ENCODE measurements around the gene KRTAP4-1. TPM values are rescaled to one million over a fixed set of nuclear protein-coding genes. Genes with fewer than 3 reads are reported as not detected.
"Not testable (repeated sequence)": the region's sequence is repeated elsewhere in the genome, so short reads cannot be mapped to it uniquely, and the experiment has no call there.

Gene KRTAP4-1
- total RNA-seq, 1 experiment from 2014 or later, result not detected

- no peak for TF ChIP-seq EZH2 (IDR thresholded peaks at IDR 0.05; ENCODE audit: low read depth)
- TF ChIP-seq, protein P1, sequence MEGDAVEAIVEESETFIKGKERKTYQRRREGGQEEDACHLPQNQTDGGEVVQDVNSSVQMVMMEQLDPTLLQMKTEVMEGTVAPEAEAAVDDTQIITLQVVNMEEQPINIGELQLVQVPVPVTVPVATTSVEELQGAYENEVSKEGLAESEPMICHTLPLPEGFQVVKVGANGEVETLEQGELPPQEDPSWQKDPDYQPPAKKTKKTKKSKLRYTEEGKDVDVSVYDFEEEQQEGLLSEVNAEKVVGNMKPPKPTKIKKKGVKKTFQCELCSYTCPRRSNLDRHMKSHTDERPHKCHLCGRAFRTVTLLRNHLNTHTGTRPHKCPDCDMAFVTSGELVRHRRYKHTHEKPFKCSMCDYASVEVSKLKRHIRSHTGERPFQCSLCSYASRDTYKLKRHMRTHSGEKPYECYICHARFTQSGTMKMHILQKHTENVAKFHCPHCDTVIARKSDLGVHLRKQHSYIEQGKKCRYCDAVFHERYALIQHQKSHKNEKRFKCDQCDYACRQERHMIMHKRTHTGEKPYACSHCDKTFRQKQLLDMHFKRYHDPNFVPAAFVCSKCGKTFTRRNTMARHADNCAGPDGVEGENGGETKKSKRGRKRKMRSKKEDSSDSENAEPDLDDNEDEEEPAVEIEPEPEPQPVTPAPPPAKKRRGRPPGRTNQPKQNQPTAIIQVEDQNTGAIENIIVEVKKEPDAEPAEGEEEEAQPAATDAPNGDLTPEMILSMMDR (conservative IDR thresholded peaks at IDR 0.05), result no peak
- Histone ChIP-seq H3K9me3 (ENCODE audit: insufficient read depth, low read depth) (peaks cover 9% of the 10 kb centered on the region), H3K27me3 (ENCODE audit: insufficient read depth, low read depth) (no peaks in the 10 kb centered on the region), H3K9me2 (ENCODE audit: insufficient read depth) (no peaks in the 10 kb centered on the region), H2AFZ (no peak overlapping the region), H3K27ac (peak overlapping the region; percentile 94), H3K4me3 (no peak overlapping the region), H3K79me2 (ENCODE audit: low read depth) (no peaks in the 10 kb centered on the region), H3K4me1 (replicated peaks; ENCODE audit: insufficient read depth) (peaks cover 17% of the 10 kb centered on the region), H3K4me2 (peak overlapping the region; percentile 6; the same call in 1 of the 2 replicates), H3F3A (ENCODE audit: insufficient read depth, low read depth) (peaks cover 16% of the 10 kb centered on the region; the same call in 1 of the 2 replicates), H4K20me1 (ENCODE audit: insufficient read depth) (no peaks in the 10 kb centered on the region), H3K36me3 (ENCODE audit: low read depth) (no peaks in the 10 kb centered on the region)
- intact Hi-C loops (cut with micrococcal nuclease; ENCODE audit: unreplicated experiment), result no loop called here
- ChIA-PET CTCF (no interaction called here), POLR2A (ENCODE audit: unreplicated experiment) (interaction anchor here (0.7 kb wide), 1 partner anchor 245 kb away, joined by 9 read pairs; no protein-coding TSS in a partner anchor)
- no TSS peak for BruUV-seq (replicated peaks)
- DNase-seq, result no peak
Measured at GRCh38 chr17:41141361-41141760, 43.4 kb downstream of the KRTAP4-1 start.

DNA sequence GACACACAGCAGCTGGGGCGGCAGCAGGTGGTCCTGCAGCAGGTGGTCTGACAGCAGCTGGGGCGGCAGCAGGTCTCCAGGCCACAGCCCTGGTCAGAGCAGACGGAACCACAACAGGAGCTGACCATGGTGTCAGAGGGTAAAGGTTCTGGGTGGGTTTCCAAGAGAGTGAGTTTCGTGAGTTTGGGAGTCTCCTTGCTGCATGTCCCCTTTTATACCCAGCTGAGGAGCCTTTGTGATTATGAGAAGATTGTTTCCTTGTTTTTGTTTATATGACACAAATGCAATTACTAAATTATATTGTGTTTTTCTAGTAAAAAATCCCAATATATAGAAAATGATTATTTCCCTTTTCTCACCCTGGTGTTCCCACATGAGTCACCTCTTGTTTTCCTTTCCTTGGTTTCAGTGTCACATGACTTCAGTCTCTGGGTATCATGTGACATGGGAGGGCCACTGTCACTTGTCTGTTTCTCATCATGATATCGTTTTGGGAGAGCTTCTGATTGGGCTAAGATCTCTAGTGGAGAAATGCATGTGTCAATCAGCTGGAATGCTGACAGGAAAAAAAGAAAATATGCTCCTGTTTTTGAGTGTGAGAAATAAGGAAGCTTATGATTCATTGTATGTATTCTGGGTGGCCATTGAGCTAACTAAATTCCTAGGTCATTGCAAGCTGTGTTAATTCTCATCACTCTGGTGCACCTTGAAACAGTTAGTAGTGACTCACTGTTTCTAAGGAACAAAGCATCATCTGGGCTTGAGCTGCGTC, 44.2 kb downstream of the KRTAP4-1 start, which contains the start of gene KRTAP4-6:
KRTAP4-6 (minus strand) TSS at position 185 of the 772 bp plus-strand sequence; CDS start at position 128, 57 bp downstream.
- Histone ChIP-seq H3K4me2 (peak within 1 kb of the TSS; percentile 19; the same call in 1 of the 2 replicates), H3F3A (ENCODE audit: insufficient read depth, low read depth) (peaks cover 16% of the 10 kb centered on the region; the same call in 1 of the 2 replicates), H3K9me3 (ENCODE audit: insufficient read depth, low read depth) (peaks cover 9% of the 10 kb centered on the region), H4K20me1 (ENCODE audit: insufficient read depth) (no peaks in the 10 kb centered on the region), H3K27me3 (ENCODE audit: insufficient read depth, low read depth) (no peaks in the 10 kb centered on the region), H3K27ac (peak within 1 kb of the TSS; percentile 94), H3K9me2 (ENCODE audit: insufficient read depth) (no peaks in the 10 kb centered on the region), H3K79me2 (ENCODE audit: low read depth) (no peaks in the 10 kb centered on the region), H3K4me3 (no peak within 1 kb of the TSS), H2AFZ (no peak within 1 kb of the TSS), H3K36me3 (ENCODE audit: low read depth) (no peaks in the 10 kb centered on the region), H3K4me1 (replicated peaks; ENCODE audit: insufficient read depth) (peaks cover 17% of the 10 kb centered on the region)
- no TSS peak for BruUV-seq (replicated peaks)
- DNase-seq, result peak; percentile 24 to 96
- intact Hi-C loops (cut with micrococcal nuclease; ENCODE audit: unreplicated experiment), result loop anchor here (1.0 kb wide), 1 partner anchor 225 kb away; no protein-coding TSS in a partner anchor
- ChIA-PET CTCF (interaction anchor here (0.6 to 0.7 kb wide), 2 partner anchors 182 to 409 kb away, joined by 3 to 5 read pairs; no protein-coding TSS in a partner anchor), POLR2A (ENCODE audit: unreplicated experiment) (interaction anchor here (0.7 kb wide), 1 partner anchor 381 kb away, joined by 4 read pairs; no protein-coding TSS in a partner anchor)
- TF ChIP-seq, protein P1 (conservative IDR thresholded peaks at IDR 0.05), result no peak
- TF ChIP-seq EZH2 (IDR thresholded peaks at IDR 0.05; ENCODE audit: low read depth), result no peak

DNA sequence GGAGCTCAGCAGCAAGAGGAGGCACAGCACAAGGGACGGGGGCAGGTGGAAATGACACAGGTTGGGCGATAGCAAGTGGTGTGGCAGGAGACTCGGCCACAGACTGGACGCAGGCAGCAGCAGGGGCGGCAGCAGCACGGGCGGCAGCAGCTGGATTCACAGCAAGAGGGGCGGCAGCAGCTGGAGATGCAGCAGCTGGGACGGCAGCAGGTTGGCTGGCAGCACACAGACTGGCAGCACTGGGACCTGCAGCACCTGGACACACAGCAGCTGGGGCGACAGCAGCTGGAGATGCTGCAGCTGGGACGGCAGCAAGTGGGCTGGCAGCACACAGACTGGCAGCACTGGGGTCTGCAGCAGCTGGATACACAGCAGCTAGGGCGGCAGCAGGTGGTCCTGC, 44.8 kb downstream of the KRTAP4-1 start:
- DNase-seq; H3K36me3 ChIP-seq (ENCODE audit: low read depth); H3K4me2 ChIP-seq; H3K9me2 ChIP-seq (ENCODE audit: insufficient read depth); H3K4me3 ChIP-seq; POLR2A ChIA-PET (ENCODE audit: unreplicated experiment); H3K27me3 ChIP-seq (ENCODE audit: insufficient read depth, low read depth); H2AFZ ChIP-seq; BruUV-seq (replicated peaks); CTCF ChIA-PET; H3K9me3 ChIP-seq (ENCODE audit: insufficient read depth, low read depth); H4K20me1 ChIP-seq (ENCODE audit: insufficient read depth); H3K79me2 ChIP-seq (ENCODE audit: low read depth): not testable (repeated sequence)
- Histone ChIP-seq H3K4me1 (replicated peaks; ENCODE audit: insufficient read depth) (peaks cover 17% of the 10 kb centered on the region), H3K27ac (peak overlapping the region; percentile 94), H3F3A (ENCODE audit: insufficient read depth, low read depth) (peaks cover 16% of the 10 kb centered on the region; the same call in 1 of the 2 replicates)
- intact Hi-C loops (cut with micrococcal nuclease; ENCODE audit: unreplicated experiment), result loop anchor here (1.0 kb wide), 1 partner anchor 225 kb away; no protein-coding TSS in a partner anchor

Other genes with a start within 250 kb of the KRTAP4-1 start
- gene KRT23, start 247.3 kb downstream of the KRTAP4-1 start, total RNA-seq (2021), result not detected in 2 replicates
- gene KRT39, start 218.0 kb downstream of the KRTAP4-1 start, total RNA-seq (2021), result not detected in 2 replicates
- not detected in 2 replicates for gene KRT40, start 200.6 kb downstream of the KRTAP4-1 start, total RNA-seq (2021)
- not detected in 2 replicates for gene KRTAP3-3, start 190.7 kb downstream of the KRTAP4-1 start, total RNA-seq (2021)
- not detected in 2 replicates for gene KRTAP3-2, start 185.0 kb downstream of the KRTAP4-1 start, total RNA-seq (2021)
- gene KRTAP3-1, start 175.8 kb downstream of the KRTAP4-1 start, total RNA-seq (2021), result not detected in 2 replicates
- not detected in 2 replicates for gene KRTAP1-5, start 157.7 kb downstream of the KRTAP4-1 start, total RNA-seq (2021)
- gene KRTAP1-4, start 154.7 kb downstream of the KRTAP4-1 start, total RNA-seq (2021), result not detected in 2 replicates
- not detected in 2 replicates for gene KRTAP1-3, start 150.0 kb downstream of the KRTAP4-1 start, total RNA-seq (2021)
- not detected in 2 replicates for gene KRTAP1-1, start 143.5 kb downstream of the KRTAP4-1 start, total RNA-seq (2021)
- not detected in 2 replicates for gene KRTAP2-1, start 137.6 kb downstream of the KRTAP4-1 start, total RNA-seq (2021)
- gene KRTAP2-2, start 129.7 kb downstream of the KRTAP4-1 start, total RNA-seq (2021), result not detected in 2 replicates
- 0.57 TPM in 1 of 2 replicates, not detected in the other for gene KRTAP2-3, start 124.8 kb downstream of the KRTAP4-1 start, total RNA-seq (2021)
- gene KRTAP2-4, start 119.0 kb downstream of the KRTAP4-1 start, total RNA-seq (2021), result not detected in 2 replicates
- gene KRTAP4-7, start 100.8 kb downstream of the KRTAP4-1 start, total RNA-seq (2021), result not detected in 2 replicates
- not detected in 2 replicates for gene KRTAP4-8, start 86.8 kb downstream of the KRTAP4-1 start, total RNA-seq (2021)
- gene KRTAP4-16, start 82.7 kb downstream of the KRTAP4-1 start, total RNA-seq (2021), result not detected in 2 replicates
- gene KRTAP4-9, start 79.5 kb downstream of the KRTAP4-1 start, total RNA-seq (2021), result not detected in 2 replicates
- gene KRTAP4-11, start 66.5 kb downstream of the KRTAP4-1 start, total RNA-seq (2021), result not detected in 2 replicates
- gene KRTAP4-12, start 60.7 kb downstream of the KRTAP4-1 start, total RNA-seq (2021), result not detected in 2 replicates
- gene KRTAP4-6, start 44.4 kb downstream of the KRTAP4-1 start, total RNA-seq (2021), result not detected in 2 replicates
- not detected in 2 replicates for gene KRTAP4-5, start 35.1 kb downstream of the KRTAP4-1 start, total RNA-seq (2021)
- gene KRTAP4-4, start 24.2 kb downstream of the KRTAP4-1 start, total RNA-seq (2021), result not detected in 2 replicates
- gene KRTAP4-3, start 16.7 kb downstream of the KRTAP4-1 start, total RNA-seq (2021), result not detected in 2 replicates
- not detected in 2 replicates for gene KRTAP4-2, start 6.7 kb downstream of the KRTAP4-1 start, total RNA-seq (2021)
- gene KRTAP9-1, start 5.0 kb upstream of the KRTAP4-1 start, total RNA-seq (2021), result not detected in 2 replicates
- gene KRTAP9-2, start 41.7 kb upstream of the KRTAP4-1 start, total RNA-seq (2021), result not detected in 2 replicates
- not detected in 2 replicates for gene KRTAP9-3, start 47.5 kb upstream of the KRTAP4-1 start, total RNA-seq (2021)
- not detected in 2 replicates for gene KRTAP9-8, start 53.1 kb upstream of the KRTAP4-1 start, total RNA-seq (2021)
- gene KRTAP9-4, start 64.8 kb upstream of the KRTAP4-1 start, total RNA-seq (2021), result not detected in 2 replicates
- not detected in 2 replicates for gene KRTAP9-9, start 70.5 kb upstream of the KRTAP4-1 start, total RNA-seq (2021)
- not detected in 2 replicates for gene KRTAP9-6, start 80.5 kb upstream of the KRTAP4-1 start, total RNA-seq (2021)
- not detected in 2 replicates for gene KRTAP9-7, start 90.8 kb upstream of the KRTAP4-1 start, total RNA-seq (2021)
- not detected in 2 replicates for gene KRTAP29-1, start 117.9 kb upstream of the KRTAP4-1 start, total RNA-seq (2021)
- not detected in 2 replicates for gene KRTAP16-1, start 124.4 kb upstream of the KRTAP4-1 start, total RNA-seq (2021)
- not detected in 2 replicates for gene KRTAP17-1, start 130.8 kb upstream of the KRTAP4-1 start, total RNA-seq (2021)
- gene KRT33A, start 165.9 kb upstream of the KRTAP4-1 start, total RNA-seq (2021), result not detected in 2 replicates
- not detected in 2 replicates for gene KRT33B, start 184.9 kb upstream of the KRTAP4-1 start, total RNA-seq (2021)
- gene KRT34, start 197.4 kb upstream of the KRTAP4-1 start, total RNA-seq (2021), result 0.45 and 1.4 TPM in 2 replicates
- not detected in 2 replicates for gene KRT31, start 212.7 kb upstream of the KRTAP4-1 start, total RNA-seq (2021)
- gene KRT37, start 239.7 kb upstream of the KRTAP4-1 start, total RNA-seq (2021), result not detected in 2 replicates

Measured in PC-9 (cell line).